Measurements from ENCODE around the gene TRAF3IP1.

The TRAF3IP1 gene

DNA sequence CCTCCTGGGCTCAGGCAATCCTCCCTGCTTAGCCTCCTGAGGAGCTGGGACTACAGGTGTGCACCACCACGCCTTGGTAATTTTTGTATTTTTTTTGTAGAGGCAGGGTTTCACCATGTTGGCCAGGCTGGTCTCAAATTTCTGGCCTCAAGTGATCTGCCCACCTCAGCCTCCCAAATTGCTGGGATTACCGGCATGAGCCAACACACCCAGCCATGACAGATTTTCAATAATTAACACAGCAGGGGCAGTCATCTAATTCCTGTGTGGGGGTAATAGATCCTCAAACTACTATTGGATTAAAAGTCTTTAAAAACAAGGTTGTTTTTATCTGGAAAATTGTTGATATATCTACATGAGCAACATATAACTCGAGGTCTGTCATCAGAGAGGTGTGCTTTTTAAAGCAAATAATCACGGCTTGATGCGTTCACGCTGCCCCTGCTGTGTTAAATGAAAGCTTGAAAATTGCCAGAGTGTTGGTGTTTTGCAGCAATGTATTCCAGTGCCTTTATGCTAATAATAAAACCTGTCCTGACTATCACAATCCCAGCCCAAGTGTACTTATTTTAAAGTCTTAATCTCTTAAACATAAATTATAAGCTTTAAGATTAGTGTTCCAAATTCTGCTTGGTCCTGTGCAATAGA lies 70.8 kb downstream of the TRAF3IP1 start:
- H3K4me3 ChIP-seq (ENCODE audit: low read depth, low read length), result no peak overlapping the region
- DNase-seq (ENCODE audit: low read depth), result no peak
- TF ChIP-seq, protein P1, sequence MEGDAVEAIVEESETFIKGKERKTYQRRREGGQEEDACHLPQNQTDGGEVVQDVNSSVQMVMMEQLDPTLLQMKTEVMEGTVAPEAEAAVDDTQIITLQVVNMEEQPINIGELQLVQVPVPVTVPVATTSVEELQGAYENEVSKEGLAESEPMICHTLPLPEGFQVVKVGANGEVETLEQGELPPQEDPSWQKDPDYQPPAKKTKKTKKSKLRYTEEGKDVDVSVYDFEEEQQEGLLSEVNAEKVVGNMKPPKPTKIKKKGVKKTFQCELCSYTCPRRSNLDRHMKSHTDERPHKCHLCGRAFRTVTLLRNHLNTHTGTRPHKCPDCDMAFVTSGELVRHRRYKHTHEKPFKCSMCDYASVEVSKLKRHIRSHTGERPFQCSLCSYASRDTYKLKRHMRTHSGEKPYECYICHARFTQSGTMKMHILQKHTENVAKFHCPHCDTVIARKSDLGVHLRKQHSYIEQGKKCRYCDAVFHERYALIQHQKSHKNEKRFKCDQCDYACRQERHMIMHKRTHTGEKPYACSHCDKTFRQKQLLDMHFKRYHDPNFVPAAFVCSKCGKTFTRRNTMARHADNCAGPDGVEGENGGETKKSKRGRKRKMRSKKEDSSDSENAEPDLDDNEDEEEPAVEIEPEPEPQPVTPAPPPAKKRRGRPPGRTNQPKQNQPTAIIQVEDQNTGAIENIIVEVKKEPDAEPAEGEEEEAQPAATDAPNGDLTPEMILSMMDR (IDR thresholded peaks at IDR 0.05; ENCODE audit: low read depth, low read length, missing control alignments), result no peak

DNA sequence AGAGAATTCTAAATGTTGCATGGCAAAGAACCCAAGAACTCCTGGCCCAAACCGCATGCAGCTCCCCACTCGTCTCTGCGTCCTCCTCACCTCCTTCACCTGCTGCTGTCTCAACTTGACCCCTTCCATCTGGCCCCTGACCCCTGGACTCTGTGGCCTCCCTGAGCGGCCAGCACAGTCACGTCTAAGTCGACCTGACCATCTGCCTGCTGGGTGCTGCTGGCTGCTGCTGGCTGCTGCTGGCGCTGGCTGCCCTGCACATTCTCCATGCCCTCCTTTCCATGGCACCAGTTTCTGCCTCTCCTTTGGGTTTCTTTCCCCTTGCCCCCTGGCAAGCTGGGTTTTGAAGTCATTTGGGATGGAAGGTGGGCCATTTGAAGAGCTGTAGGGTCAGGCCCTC lies 76.3 kb downstream of the TRAF3IP1 start:
- TF ChIP-seq, protein P1 (IDR thresholded peaks at IDR 0.05; ENCODE audit: low read depth, low read length, missing control alignments), result no peak
- no peak for DNase-seq (ENCODE audit: low read depth)
- H3K4me3 ChIP-seq (ENCODE audit: low read depth, low read length), result no peak overlapping the region

DNA sequence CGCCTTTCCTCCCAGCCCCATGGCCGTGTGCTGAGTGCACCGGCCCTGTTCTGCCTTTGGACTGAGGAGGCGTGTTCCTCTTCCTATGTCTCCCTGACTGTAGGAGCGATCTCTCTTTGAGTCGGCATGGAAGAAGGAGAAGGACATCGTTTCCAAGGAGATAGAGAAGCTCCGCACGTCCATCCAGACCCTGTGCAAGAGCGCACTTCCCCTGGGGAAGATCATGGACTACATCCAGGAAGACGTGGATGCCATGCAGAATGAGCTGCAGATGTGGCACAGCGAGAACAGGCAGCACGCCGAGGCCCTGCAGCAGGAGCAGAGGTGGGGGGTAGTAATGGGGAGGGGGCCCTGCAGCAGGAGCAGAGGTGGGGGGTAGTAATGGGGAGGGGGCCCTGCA lies 77.0 kb downstream of the TRAF3IP1 start:
- DNase-seq (ENCODE audit: low read depth), result no peak
- no peak overlapping the region for H3K4me3 ChIP-seq (ENCODE audit: low read depth, low read length)
- TF ChIP-seq, protein P1 (IDR thresholded peaks at IDR 0.05; ENCODE audit: low read depth, low read length, missing control alignments), result no peak

DNA sequence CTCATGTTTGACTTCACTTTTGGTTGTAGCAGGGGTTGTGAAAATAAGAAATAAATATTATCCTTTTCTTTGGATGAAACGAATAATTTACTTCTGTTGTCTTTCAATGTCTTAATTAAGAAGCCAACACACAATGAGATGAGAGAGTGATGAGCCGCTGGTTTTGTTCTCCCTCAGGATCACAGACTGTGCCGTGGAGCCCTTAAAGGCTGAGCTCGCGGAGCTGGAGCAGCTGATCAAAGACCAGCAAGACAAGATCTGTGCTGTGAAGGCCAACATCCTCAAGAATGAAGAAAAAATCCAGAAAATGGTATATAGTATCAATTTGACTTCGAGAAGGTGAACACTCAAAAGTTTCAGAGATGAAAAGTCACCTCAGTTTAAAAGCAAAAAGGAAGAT lies 78.3 kb downstream of the TRAF3IP1 start:
- TF ChIP-seq, protein P1 (IDR thresholded peaks at IDR 0.05; ENCODE audit: low read depth, low read length, missing control alignments), result no peak
- DNase-seq (ENCODE audit: low read depth), result no peak

DNA sequence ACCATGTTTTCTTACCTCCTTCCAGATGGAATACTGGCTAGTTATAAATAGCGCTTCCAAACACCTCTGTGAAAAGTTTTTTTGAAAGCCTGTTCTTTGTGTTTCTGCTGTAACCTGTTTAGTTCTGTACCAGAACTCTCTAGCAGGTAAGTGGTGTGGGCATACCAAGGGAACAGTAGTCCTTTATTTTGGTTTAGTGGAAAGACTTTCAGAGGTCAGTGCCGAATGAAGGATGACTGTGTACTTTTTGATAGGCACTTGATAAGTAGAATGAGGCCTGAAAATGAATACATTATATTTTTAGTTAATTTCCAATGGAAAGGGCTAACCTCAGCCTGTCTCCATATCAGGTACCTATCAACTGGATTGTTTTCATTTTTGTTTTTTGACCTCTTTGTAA lies 78.8 kb downstream of the TRAF3IP1 start:
- TF ChIP-seq, protein P1 (IDR thresholded peaks at IDR 0.05; ENCODE audit: low read depth, low read length, missing control alignments), result no peak
- H3K4me3 ChIP-seq (ENCODE audit: low read depth, low read length), result no peak overlapping the region
- no peak for DNase-seq (ENCODE audit: low read depth)

More for the DNA sequence above, 78.3 kb downstream of the TRAF3IP1 start:
- H3K4me3 ChIP-seq (ENCODE audit: low read depth, low read length), result no peak overlapping the region

DNA sequence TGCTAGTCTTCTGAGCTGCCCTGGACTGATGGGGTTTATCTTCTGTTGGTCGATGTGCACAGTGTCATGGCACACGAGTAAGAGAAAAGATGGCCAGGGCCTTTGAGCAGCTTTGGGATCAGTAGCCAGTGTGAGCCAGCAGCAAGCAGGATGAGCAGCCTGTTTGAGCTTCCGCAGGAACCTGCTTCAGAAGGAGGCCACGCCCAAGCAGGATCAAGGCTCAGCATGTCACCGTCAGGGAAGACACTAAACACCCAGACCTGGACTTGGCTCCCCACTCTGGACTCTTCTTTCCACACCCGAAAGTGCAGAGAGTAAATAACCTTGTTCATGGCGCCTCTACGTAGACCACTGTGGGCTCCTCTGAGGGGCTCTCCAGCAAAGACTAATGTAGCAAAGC lies 81.2 kb downstream of the TRAF3IP1 start:
- H3K4me3 ChIP-seq (ENCODE audit: low read depth, low read length), result no peak overlapping the region
- no peak for DNase-seq (ENCODE audit: low read depth)
- TF ChIP-seq, protein P1 (IDR thresholded peaks at IDR 0.05; ENCODE audit: low read depth, low read length, missing control alignments), result no peak
